DMS114 treated with DMSO at 0.1 percent for 48 hours (cell line): ENCODE data around the gene COX19.
"Not testable (repeated sequence)": the region's sequence is repeated elsewhere in the genome, so short reads cannot be mapped to it uniquely, and the experiment has no call there.

Experiments used
- DNase-seq: peaks from one replicate; lab custom pipeline; 2025; ENCODE audit not compliant: unreplicated experiment; lab: John Stamatoyannopoulos, UW

The COX19 gene

DNA sequence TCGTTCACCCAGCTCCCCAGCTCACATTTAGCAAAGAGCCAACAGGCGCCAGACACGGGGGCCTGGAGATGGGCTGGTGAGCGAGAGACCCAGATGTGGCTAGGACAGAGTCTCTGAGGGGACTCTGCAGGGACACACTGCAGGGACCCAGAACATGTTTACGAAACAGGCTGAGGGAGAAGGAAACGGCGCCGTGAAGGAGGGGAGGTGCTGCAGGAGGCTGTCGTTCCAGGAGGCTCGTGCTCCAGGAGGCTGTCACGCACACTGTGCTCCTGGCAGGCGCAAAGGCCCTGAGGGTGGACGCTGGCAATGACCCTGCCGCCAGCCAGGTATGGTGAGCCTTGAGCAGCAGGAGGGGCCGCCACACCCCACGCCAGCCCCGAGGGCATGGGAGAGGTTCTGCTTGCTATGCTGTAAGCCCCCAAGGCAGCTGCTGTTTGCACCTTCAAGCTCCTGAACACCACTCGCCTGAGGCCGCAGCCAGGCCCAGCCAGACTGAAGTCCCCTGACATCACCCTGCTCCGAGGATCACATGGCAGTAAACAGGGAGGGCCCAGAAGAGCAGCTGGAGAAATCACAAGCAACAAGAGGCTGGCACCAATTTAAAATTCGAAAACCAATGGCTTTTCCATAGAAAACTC is 48.2 kb downstream of the COX19 start:
- no peak for DNase-seq

DNA sequence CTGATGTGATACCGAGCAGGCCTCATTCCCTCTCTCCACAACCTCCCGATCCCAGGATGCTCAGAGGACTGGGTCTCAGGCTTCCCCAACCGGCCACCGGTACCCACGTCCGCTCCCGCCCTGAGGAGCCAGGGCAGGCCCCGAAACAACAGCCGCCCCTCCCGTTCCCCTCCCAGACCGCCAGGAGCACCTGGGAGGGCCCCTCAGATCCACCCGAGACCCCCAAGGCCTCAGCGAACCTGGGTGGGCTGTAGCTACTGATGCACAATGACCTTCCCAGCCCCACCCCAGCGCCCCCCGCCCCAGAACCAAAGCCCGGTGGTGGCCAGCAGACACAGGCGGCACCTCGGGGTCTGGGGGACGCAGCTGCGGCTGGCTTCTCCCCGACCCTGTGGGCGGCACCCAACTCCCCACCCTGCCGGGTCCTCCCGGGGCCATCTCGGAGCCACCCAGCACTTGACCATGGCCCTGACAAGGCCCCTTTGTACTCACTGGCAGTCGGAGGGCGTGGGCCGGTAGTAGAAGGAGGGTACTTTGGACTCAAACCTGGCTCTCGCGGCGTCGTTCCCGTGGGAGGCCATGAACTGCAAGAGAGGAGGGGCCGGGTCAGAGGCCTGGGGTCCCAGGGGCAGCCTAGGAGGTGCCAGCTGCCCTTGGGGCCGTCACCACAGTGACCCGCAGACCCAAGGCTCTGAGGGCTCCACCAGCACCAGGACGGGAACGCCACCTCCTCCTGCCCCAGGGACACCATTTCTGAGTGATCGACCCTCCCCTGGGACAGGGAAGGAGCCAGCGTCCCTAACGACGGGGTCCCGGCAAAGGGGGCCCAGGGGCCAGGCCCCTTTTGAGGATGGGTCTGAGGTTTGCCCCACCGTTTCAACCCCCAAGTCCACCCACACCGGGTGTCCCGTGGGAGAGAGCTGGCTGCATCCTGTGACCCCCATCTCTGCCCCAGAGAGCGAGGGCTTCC is 49.0 kb downstream of the COX19 start:
- DNase-seq, result no peak

- no peak for DNase-seq
These were observed 49.7 kb downstream of the COX19 start for GRCh38 chr7:925601-926000.

DNA sequence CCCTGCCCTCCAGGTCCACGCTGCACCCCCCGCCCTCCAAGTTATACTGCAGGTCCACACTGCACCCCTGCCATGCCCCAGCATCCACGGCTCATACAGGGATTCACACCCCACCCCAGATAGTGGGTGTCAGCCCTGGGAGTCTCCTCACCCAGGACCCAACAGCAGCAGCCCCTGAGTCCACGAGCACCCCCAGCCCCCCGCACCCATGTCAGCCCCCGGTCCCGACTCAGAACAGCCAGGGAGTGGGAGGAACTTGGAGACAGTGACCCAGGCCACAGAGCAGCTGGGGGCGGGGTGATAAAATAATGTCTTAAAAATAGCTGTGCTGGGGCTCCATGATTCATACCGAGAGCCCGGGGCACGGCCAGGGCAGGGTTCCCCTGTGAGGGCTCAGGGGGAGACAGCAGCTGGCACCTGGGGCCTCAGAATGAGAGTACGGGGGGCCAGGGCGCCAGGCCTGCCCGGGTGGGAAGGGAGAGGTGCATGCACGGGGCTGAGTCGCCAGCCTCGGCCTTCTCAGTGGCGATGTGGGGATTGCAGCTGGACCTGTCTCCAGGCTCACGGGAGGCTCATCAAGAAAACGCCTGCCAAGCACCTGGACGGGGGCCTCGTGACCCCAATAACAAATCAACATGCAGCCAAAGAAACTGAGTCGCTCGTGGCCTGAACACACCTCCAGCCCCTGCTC is 50.7 kb downstream of the COX19 start:
- DNase-seq, result no peak

- not testable (repeated sequence) for DNase-seq
These were observed 51.3 kb downstream of the COX19 start for GRCh38 chr7:924042-924441.

GRCh38 chr7:923108-924041 is 52.0 kb downstream of the COX19 start:
- no peak for DNase-seq

- DNase-seq, result no peak
These were observed 52.8 kb downstream of the COX19 start for GRCh38 chr7:922334-923107.

- DNase-seq, result no peak
These were observed 53.6 kb downstream of the COX19 start for GRCh38 chr7:921581-922333.

DNA sequence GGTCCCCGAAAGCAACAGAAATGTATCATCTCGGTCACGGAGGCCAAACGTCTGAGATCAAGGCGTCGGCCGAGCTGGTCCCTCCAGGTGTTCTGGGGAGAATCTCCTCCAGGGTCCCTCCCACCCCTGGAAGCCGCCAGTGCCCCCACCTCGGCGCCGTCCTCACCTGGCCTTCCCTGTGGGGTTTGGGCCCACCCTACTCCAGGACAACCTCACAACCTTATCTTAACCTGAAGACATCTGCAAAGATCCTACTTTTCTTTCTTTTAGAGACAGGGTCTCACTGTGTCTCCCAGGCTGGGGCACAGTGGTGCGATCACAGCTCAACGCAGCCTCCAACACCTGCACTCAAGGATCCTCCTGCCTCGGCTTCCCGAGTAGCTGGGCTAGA is 54.3 kb downstream of the COX19 start:
- no peak for DNase-seq

DNA sequence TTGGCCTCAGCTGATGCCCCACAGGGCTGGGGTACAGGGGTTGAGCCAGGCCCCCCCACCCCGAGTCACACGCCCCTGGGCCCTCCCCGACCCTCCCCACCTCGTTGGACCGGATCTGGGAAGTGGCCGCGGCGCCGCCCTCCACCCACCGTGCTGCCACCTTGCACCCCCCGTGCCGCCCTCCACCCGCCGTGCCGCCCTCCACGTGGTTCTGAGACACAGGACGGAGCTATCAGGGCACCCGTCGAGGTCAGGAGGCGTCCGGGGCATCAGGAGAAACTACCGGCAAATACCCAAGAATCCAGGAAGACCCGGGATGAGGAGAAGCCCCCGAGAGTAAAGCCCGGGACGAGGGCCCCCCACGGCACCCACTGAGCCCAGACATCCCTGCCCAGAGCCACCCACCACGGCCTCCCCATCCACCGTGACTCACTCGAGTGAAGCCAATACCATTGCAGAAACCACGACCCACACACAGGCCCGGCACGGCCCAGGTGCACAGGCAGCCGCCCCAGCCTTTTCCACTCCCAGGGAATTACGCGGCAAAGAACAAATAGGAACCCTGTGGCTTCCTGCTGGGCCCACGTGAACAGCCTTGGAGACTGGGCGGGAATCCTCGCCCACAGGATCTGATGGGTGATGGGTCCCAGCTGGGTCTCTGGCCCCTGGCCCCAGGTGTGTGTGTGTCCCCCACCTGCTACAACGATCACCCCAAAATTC is 54.8 kb downstream of the COX19 start:
- no peak for DNase-seq

- DNase-seq, result no peak
These were observed 55.4 kb downstream of the COX19 start for GRCh38 chr7:919924-920341.

DNA sequence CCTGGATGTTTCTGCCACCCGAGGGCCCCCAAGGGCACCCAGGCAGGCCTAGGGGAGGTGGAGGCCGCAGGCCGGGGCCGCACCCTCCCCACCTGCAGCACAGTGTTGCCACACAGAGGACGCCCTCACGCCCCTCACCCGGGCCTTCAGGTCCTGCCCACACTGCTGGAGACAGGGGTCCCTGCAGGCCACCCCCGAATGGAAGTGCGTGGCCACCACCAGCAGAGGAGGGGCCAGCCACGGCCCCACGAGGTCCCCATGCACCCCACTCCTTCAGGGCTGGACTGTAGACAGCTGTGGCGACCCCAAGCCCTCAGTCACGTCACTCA is 56.3 kb downstream of the COX19 start:
- DNase-seq, result no peak

GRCh38 chr7:918441-919113 is 56.8 kb downstream of the COX19 start:
- DNase-seq, result no peak

DNA sequence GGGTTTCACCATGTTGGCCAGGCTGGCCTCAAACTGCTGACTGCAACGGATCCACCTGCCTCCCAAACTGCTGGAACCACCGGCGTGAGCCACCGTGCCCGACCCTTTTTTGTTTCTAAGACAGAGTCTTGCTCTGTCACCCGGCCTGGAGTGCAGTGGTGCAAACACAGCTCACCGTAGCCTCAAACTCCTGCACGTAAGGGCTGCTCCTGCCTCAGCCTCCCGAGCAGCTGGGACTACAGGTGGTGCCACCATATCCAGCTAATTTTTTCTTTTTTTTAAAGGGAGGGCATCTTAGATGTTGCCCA is 57.3 kb downstream of the COX19 start:
- DNase-seq, result no peak

- DNase-seq, result no peak
These were observed 57.9 kb downstream of the COX19 start for GRCh38 chr7:917255-918117.

GRCh38 chr7:916291-916941 is 58.9 kb downstream of the COX19 start:
- DNase-seq, result no peak
